Epithelial cell of proximal tubule (primary cell): ENCODE results near the gene POTEE. TPM values are rescaled to one million over a fixed set of nuclear protein-coding genes. Genes with fewer than 3 reads are reported as not detected.
"Not testable (repeated sequence)": the region's sequence is repeated elsewhere in the genome, so short reads cannot be mapped to it uniquely, and the experiment has no call there.

Experiments used
- DNase-seq: peaks from one replicate; pipeline ENCODE4 v3.0.0-alpha.2; 2011; ENCODE audit warnings: low read depth
- H3K4me3 ChIP-seq: 2 replicates; pipeline ENCODE4 v1.5.1; 2011; ENCODE audit warnings: low read depth, mild to moderate bottlenecking, low read length
- CTCF ChIP-seq: conservative IDR thresholded peaks from 2 replicates; pipeline ENCODE4 v1.5.1; 2012; ENCODE audit warnings: low read depth, mild to moderate bottlenecking, low read length
- total RNA-seq: library from RNA; depleted of rRNA; stranded (reverse); fragments of >200 nt; gene quantifications from 2 replicates; pipeline ENCODE4 v1.2.3, GENCODE V29; 2015

POTEE gene
- total RNA-seq = not detected in 2 replicates

- not testable (repeated sequence) for DNase-seq
Observed at GRCh38 chr2:131209030-131209772, at the start of gene POTEE. TSS of gene POTEE (plus strand) at chr2:131209536. CDS start at chr2:131218403, 8,867 bp downstream.

GRCh38 chr2:131165562-131165961 is 43.8 kb upstream of the POTEE start:
- not testable (repeated sequence) for H3K4me3 ChIP-seq, DNase-seq

More at GRCh38 chr2:131209030-131209772, at the start of gene POTEE:
- H3K4me3 ChIP-seq = not testable (repeated sequence)

- DNase-seq = no peak
- no peak for TF ChIP-seq CTCF
- no peak overlapping the region for H3K4me3 ChIP-seq
Observed at GRCh38 chr2:131168538-131168937, 40.8 kb upstream of the POTEE start.

- H3K4me3 ChIP-seq = not testable (repeated sequence)
Observed at GRCh38 chr2:131178050-131178449, 31.3 kb upstream of the POTEE start.

GRCh38 chr2:131178721-131179418 is 30.5 kb upstream of the POTEE start:
- H3K4me3 ChIP-seq, DNase-seq: not testable (repeated sequence)

More at GRCh38 chr2:131178050-131178449, 31.3 kb upstream of the POTEE start:
- not testable (repeated sequence) for DNase-seq

GRCh38 chr2:131181451-131181850 is 27.9 kb upstream of the POTEE start:
- not testable (repeated sequence) for DNase-seq, H3K4me3 ChIP-seq

GRCh38 chr2:131193421-131193820 is 15.9 kb upstream of the POTEE start:
- not testable (repeated sequence) for DNase-seq, H3K4me3 ChIP-seq

- not testable (repeated sequence) for H3K4me3 ChIP-seq, DNase-seq
Observed at GRCh38 chr2:131196186-131196585, 13.2 kb upstream of the POTEE start.

- no peak for TF ChIP-seq CTCF
- H3K4me3 ChIP-seq = no peak overlapping the region
- no peak for DNase-seq
Observed at GRCh38 chr2:131201098-131201497, 8.2 kb upstream of the POTEE start.

- DNase-seq, H3K4me3 ChIP-seq: not testable (repeated sequence)
Observed at GRCh38 chr2:131207839-131208238, 1.5 kb upstream of the POTEE start.

GRCh38 chr2:131209773-131210104 is 403 bp downstream of the POTEE start:
- H3K4me3 ChIP-seq, DNase-seq: not testable (repeated sequence)

GRCh38 chr2:131210434-131211211 is 1.3 kb downstream of the POTEE start:
- not testable (repeated sequence) for DNase-seq, H3K4me3 ChIP-seq

- DNase-seq = not testable (repeated sequence)
Observed at GRCh38 chr2:131217238-131217986, 8.1 kb downstream of the POTEE start.

GRCh38 chr2:131235543-131236449 is 26.5 kb downstream of the POTEE start:
- DNase-seq, H3K4me3 ChIP-seq: not testable (repeated sequence)

More at GRCh38 chr2:131217238-131217986, 8.1 kb downstream of the POTEE start:
- H3K4me3 ChIP-seq = not testable (repeated sequence)
